Lung (tissue), 12 donors: ENCODE data around the gene DYRK4. TPM values are rescaled to one million over a fixed set of nuclear protein-coding genes. Genes with fewer than 3 reads are reported as not detected.
A peak's percentile ranks its signal among the peaks of the same experiment; 100 is the strongest.

Experiments
- ATAC-seq: fragments of 200-7000 bp; cut with Tn5 transposase; one replicate; pipeline ENCODE4 v1.9.1; 2020; ENCODE audit warnings: moderate number of reproducible peaks; ENCODE audit not compliant: insufficient read depth, low FRiP score
- DNase-seq, 3 donors: peaks; one replicate each; pipeline ENCODE4 v3.0.0-alpha.2; 2013 to 2017
- H3K27ac ChIP-seq, 2 donors: one replicate each; pipeline ENCODE4 v1.5.1; 2013; ENCODE audit warnings: mild to moderate bottlenecking in 2 of 2, moderate library complexity in 2 of 2, control low read depth in 1 of 2, inconsistent platforms in 1 of 2, low read depth in 1 of 2, low read length in 1 of 2
- H3K27me3 ChIP-seq, 3 donors: one replicate each; pipeline ENCODE4 v1.5.1; 2013; ENCODE audit warnings: low read length in 2 of 3; ENCODE audit not compliant: control insufficient read depth in 3 of 3, insufficient read depth in 3 of 3
- H3K36me3 ChIP-seq, 4 donors: one replicate each; pipeline ENCODE4 v1.5.1; 2013; ENCODE audit warnings: low read length in 4 of 4, mild to moderate bottlenecking in 1 of 4, moderate library complexity in 1 of 4; ENCODE audit not compliant: control insufficient read depth in 4 of 4, insufficient read depth in 4 of 4
- H3K4me1 ChIP-seq, 5 donors: one replicate each; pipeline ENCODE4 v1.5.1; 2013; ENCODE audit warnings: low read length in 5 of 5, mild to moderate bottlenecking in 2 of 5, moderate library complexity in 1 of 5; ENCODE audit not compliant: control insufficient read depth in 5 of 5, insufficient read depth in 5 of 5
- H3K4me3 ChIP-seq: one replicate; pipeline ENCODE4 v1.5.1; 2013; ENCODE audit warnings: mild to moderate bottlenecking, control low read depth, moderate library complexity
- H3K9ac ChIP-seq, 2 donors: one replicate each; pipeline ENCODE4 v1.5.1; 2013; ENCODE audit warnings: low read length in 2 of 2, control low read depth in 1 of 2; ENCODE audit not compliant: insufficient read depth in 1 of 2
- H3K9me3 ChIP-seq, 4 donors: one replicate each; pipeline ENCODE4 v1.5.1; 2013; ENCODE audit warnings: low read length in 3 of 4, mild to moderate bottlenecking in 1 of 4, moderate library complexity in 1 of 4; ENCODE audit not compliant: control insufficient read depth in 4 of 4, insufficient read depth in 3 of 4
- WGBS, 2 donors: extraction: QIAGEN DNeasy Blood & Tissue Kit; methylation state at CpG; one replicate each; pipeline ENCODE4 v1.1.7; 2013; 5-methylcytosine and 5-hydroxymethylcytosine counted together
- polyA plus RNA-seq, 2 donors: library from polyadenylated mRNA; stranded (reverse); fragments of 200-250 nt; gene quantifications; one replicate each; pipeline ENCODE4 v1.2.1, GENCODE V29; 2013
- total RNA-seq, 2 donors: library from RNA; depleted of rRNA in 1 of 2; stranded (reverse); fragments of >200 nt in 1 of 2; gene quantifications; one replicate each; pipeline ENCODE4 v1.2.1, GENCODE V29; 2014 to 2021
- TF ChIP-seq, protein P1 (sequence below): IDR thresholded peaks from 2 replicates; pipeline ENCODE4 v1.5.1; 2012; ENCODE audit warnings: mild to moderate bottlenecking; ENCODE audit errors: control extremely low read depth, extremely low read depth
- donor health status: control.
- donor health status: control.
- donor health status: Bipolar disorder and iron deficiency.
- donor health status: healthy.
- donor health status: DM: yes; HTN: yes; CAD: no.

The DYRK4 gene
- total and polyA plus RNA-seq, 4 donors: 27.8 to 80.2 (median 31.3) TPM

- Histone ChIP-seq H3K4me3 (peak overlapping the region; percentile 86), H3K27me3 (no peaks in the 10 kb centered on the region), H3K27ac (no peak overlapping the region), H3K4me1 (peaks cover 0 to 23% (median 11%) of the 10 kb centered on the region in 5 donors), H3K9ac (peak overlapping the region in 1 of 2 donors; percentile 35), H3K9me3 (no peaks in the 10 kb centered on the region), H3K36me3 (peaks cover 0 to 1% (median 0%) of the 10 kb centered on the region in 4 donors)
- ATAC-seq (no peak), DNase-seq (no peak)
- WGBS, 2 donors: 11 to 16% methylated on average over 16 of the region's 16 CpGs
- TF ChIP-seq, protein P1, sequence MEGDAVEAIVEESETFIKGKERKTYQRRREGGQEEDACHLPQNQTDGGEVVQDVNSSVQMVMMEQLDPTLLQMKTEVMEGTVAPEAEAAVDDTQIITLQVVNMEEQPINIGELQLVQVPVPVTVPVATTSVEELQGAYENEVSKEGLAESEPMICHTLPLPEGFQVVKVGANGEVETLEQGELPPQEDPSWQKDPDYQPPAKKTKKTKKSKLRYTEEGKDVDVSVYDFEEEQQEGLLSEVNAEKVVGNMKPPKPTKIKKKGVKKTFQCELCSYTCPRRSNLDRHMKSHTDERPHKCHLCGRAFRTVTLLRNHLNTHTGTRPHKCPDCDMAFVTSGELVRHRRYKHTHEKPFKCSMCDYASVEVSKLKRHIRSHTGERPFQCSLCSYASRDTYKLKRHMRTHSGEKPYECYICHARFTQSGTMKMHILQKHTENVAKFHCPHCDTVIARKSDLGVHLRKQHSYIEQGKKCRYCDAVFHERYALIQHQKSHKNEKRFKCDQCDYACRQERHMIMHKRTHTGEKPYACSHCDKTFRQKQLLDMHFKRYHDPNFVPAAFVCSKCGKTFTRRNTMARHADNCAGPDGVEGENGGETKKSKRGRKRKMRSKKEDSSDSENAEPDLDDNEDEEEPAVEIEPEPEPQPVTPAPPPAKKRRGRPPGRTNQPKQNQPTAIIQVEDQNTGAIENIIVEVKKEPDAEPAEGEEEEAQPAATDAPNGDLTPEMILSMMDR: no peak
These were observed 22.7 kb upstream of the DYRK4 start for GRCh38 chr12:4539167-4539870.

GRCh38 chr12:4540170-4540569, 21.8 kb upstream of the DYRK4 start:
- Histone ChIP-seq H3K4me1 (peaks cover 0 to 23% (median 11%) of the 10 kb centered on the region in 5 donors), H3K36me3 (peaks cover 0 to 4% (median 0%) of the 10 kb centered on the region in 4 donors), H3K9me3 (no peaks in the 10 kb centered on the region), H3K9ac (no peak overlapping the region), H3K4me3 (no peak overlapping the region), H3K27me3 (no peaks in the 10 kb centered on the region), H3K27ac (no peak overlapping the region)
- WGBS, 2 donors: 87 to 91% methylated on average over 3 of the region's 3 CpGs
- ATAC-seq: no peak
- TF ChIP-seq, protein P1: no peak
- DNase-seq: no peak

- Histone ChIP-seq H3K9ac (no peak overlapping the region), H3K4me1 (peaks cover 0 to 23% (median 11%) of the 10 kb centered on the region in 5 donors), H3K4me3 (no peak overlapping the region), H3K27me3 (no peaks in the 10 kb centered on the region), H3K9me3 (no peaks in the 10 kb centered on the region), H3K36me3 (peaks cover 0 to 6% (median 0%) of the 10 kb centered on the region in 4 donors), H3K27ac (no peak overlapping the region)
- ATAC-seq: no peak
- TF ChIP-seq, protein P1: no peak
- 25 to 31% methylated on average over 2 of the region's 2 CpGs for WGBS, 2 donors
- no peak for DNase-seq
These were observed 21.4 kb upstream of the DYRK4 start for GRCh38 chr12:4540638-4541037.

GRCh38 chr12:4545195-4545594, 16.8 kb upstream of the DYRK4 start:
- Histone ChIP-seq H3K27me3 (no peaks in the 10 kb centered on the region), H3K4me3 (no peak overlapping the region), H3K4me1 (peaks cover 0 to 2% (median 0%) of the 10 kb centered on the region in 5 donors), H3K27ac (no peak overlapping the region), H3K36me3 (peaks cover 0 to 9% (median 3%) of the 10 kb centered on the region in 4 donors), H3K9me3 (no peaks in the 10 kb centered on the region), H3K9ac (no peak overlapping the region)
- DNase-seq (no peak), ATAC-seq (no peak)
- WGBS, 2 donors: 81 to 96% methylated on average over 1 of the region's 1 CpG
- TF ChIP-seq, protein P1: no peak
